Endothelial cell (in vitro differentiated cells): Measurements from ENCODE around the gene RUNDC3A. TPM values are rescaled to one million over a fixed set of nuclear protein-coding genes. Genes with fewer than 3 reads are reported as not detected.

ENCODE experiments used
- DNase-seq: peaks from one replicate; pipeline ENCODE4 v3.0.0; 2021; ENCODE audit warnings: low spot score
- H3K27ac Mint-ChIP-seq: one replicate; pipeline ENCODE4 v1.8.0; 2021; ENCODE audit warnings: mixed read lengths, inconsistent platforms; ENCODE audit not compliant: unreplicated experiment
- H3K27me3 Mint-ChIP-seq: one replicate; pipeline ENCODE4 v1.8.0; 2021; ENCODE audit warnings: mild to moderate bottlenecking, moderate library complexity, mixed read lengths, inconsistent platforms; ENCODE audit not compliant: unreplicated experiment
- H3K36me3 Mint-ChIP-seq: one replicate; pipeline ENCODE4 v1.8.0; 2021; ENCODE audit warnings: mild to moderate bottlenecking, low read depth, mixed read lengths, inconsistent platforms; ENCODE audit not compliant: unreplicated experiment
- H3K4me1 Mint-ChIP-seq: one replicate; pipeline ENCODE4 v1.8.0; 2021; ENCODE audit warnings: mild to moderate bottlenecking, mixed read lengths, inconsistent platforms; ENCODE audit not compliant: unreplicated experiment
- H3K4me3 Mint-ChIP-seq: one replicate; pipeline ENCODE4 v1.8.0; 2021; ENCODE audit warnings: mild to moderate bottlenecking, mixed read lengths, inconsistent platforms; ENCODE audit not compliant: unreplicated experiment
- H3K9me3 Mint-ChIP-seq: one replicate; pipeline ENCODE4 v1.8.0; 2021; ENCODE audit warnings: mixed read lengths, inconsistent platforms; ENCODE audit not compliant: unreplicated experiment
- total RNA-seq: library from RNA; stranded (reverse); fragmentation: NEBNext Ultra II Directional; extraction: Animal tissue kit (Norgen Biotek cat#: 25700); gene quantifications from one replicate; pipeline ENCODE4 v1.2.1, GENCODE V29; 2021; ENCODE audit not compliant: unreplicated experiment
- TF ChIP-seq, protein P1 (sequence below): fragments of 200-600 bp; sonication (generic); IDR thresholded peaks from one replicate; pipeline ENCODE4 v1.5.0; 2021; ENCODE audit warnings: antibody characterized with exemption; ENCODE audit not compliant: unreplicated experiment

The RUNDC3A gene
- total RNA-seq, 1 donor from 2014 or later: 0.82 TPM

DNA sequence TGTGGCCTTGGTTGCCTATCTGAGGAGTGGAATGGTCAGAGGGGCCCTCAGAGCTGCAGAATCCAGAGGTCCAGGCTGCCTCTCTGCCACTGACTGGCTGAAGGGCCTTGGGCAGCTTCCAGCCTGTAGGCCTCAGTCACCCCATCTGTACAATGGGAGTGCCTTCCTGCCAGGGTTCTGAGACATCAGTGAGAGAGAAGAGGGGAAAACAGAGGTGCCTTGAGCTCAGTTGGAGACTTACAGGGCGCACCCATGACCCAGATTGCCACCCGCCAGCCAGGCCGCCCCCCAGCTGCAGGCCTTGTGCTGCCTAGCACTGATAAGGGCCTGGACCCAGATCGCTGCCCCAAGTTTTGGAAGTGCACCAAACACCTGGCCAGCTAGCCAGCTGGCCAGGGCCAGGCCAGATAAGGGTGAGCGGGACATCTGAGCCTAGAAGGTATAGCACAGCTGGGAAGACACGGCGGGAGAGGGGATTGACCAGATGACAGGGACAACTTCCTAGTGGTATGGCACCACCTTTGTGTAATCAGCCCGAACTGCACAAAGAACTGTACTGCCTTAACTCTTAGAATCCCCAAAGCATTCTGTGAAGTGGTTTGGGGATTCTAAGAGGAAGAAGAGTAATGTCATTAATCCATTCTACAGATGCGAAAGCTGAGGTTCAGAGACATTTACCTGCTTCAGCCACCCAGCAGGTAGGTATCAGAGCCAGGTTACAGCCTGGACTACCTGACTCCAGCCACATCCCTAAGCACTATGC is 41.8 kb upstream of the RUNDC3A start:
- H3K9me3 Mint-ChIP-seq: no peaks in the 10 kb centered on the region
- peaks cover 4% of the 10 kb centered on the region for H3K4me1 Mint-ChIP-seq
- no peak for DNase-seq
- no peak overlapping the region for H3K4me3 Mint-ChIP-seq
- peaks cover 5% of the 10 kb centered on the region for H3K27me3 Mint-ChIP-seq
- TF ChIP-seq, protein P1, sequence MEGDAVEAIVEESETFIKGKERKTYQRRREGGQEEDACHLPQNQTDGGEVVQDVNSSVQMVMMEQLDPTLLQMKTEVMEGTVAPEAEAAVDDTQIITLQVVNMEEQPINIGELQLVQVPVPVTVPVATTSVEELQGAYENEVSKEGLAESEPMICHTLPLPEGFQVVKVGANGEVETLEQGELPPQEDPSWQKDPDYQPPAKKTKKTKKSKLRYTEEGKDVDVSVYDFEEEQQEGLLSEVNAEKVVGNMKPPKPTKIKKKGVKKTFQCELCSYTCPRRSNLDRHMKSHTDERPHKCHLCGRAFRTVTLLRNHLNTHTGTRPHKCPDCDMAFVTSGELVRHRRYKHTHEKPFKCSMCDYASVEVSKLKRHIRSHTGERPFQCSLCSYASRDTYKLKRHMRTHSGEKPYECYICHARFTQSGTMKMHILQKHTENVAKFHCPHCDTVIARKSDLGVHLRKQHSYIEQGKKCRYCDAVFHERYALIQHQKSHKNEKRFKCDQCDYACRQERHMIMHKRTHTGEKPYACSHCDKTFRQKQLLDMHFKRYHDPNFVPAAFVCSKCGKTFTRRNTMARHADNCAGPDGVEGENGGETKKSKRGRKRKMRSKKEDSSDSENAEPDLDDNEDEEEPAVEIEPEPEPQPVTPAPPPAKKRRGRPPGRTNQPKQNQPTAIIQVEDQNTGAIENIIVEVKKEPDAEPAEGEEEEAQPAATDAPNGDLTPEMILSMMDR: no peak
- no peaks in the 10 kb centered on the region for H3K36me3 Mint-ChIP-seq
- no peak overlapping the region for H3K27ac Mint-ChIP-seq

- Mint-ChIP-seq H3K4me3 (no peak overlapping the region), H3K9me3 (no peaks in the 10 kb centered on the region), H3K36me3 (no peaks in the 10 kb centered on the region), H3K4me1 (peaks cover 4% of the 10 kb centered on the region), H3K27ac (no peak overlapping the region), H3K27me3 (peaks cover 5% of the 10 kb centered on the region)
- DNase-seq: no peak
- TF ChIP-seq, protein P1: no peak
Measured at GRCh38 chr17:44267165-44267455, 41.3 kb upstream of the RUNDC3A start.

DNA sequence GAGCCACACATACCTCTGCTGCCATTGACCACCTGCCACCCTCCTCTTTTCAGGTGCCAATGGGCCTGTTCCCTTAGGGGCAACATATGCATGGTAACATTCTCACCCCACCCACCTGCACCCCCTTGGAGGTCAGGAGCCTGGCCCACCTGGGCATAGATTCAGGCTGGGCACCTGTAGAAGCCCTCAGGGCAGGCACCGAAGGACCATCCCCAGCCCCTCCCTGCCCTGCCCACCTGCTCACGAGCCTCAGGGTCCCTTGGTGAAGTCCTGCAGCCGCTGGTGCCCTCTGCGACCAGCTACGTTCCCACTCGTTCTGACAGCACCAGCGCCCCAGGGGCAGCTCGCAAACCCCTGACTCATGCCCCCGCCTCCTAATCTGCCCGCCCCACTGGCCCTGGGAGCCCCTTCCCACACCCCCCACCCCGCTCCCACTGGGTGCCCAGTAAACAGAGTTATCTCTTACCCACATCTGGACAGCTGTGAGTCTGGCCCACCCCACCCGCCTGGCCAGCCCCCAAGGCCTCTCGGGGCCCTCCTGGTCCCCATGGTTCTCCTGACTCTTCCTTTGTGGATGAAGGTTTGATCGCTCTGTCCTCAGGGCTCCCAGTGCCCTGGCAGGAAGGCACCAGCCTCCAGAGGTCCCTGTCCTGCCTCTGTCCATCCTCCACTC is 40.4 kb upstream of the RUNDC3A start, which contains the start of gene SLC4A1:
Gene SLC4A1 (minus strand): TSS at position 318 of the 673 bp plus-strand sequence. CDS start 5,269 bp downstream, outside the sequence.
- peaks cover 9% of the 10 kb centered on the region for H3K4me1 Mint-ChIP-seq
- H3K4me3 Mint-ChIP-seq: no peak within 1 kb of the TSS
- H3K27ac Mint-ChIP-seq: no peak within 1 kb of the TSS
- H3K36me3 Mint-ChIP-seq: no peaks in the 10 kb centered on the region
- no peaks in the 10 kb centered on the region for H3K9me3 Mint-ChIP-seq
- peaks cover 8% of the 10 kb centered on the region for H3K27me3 Mint-ChIP-seq
- TF ChIP-seq, protein P1: no peak
- DNase-seq: no peak

DNA sequence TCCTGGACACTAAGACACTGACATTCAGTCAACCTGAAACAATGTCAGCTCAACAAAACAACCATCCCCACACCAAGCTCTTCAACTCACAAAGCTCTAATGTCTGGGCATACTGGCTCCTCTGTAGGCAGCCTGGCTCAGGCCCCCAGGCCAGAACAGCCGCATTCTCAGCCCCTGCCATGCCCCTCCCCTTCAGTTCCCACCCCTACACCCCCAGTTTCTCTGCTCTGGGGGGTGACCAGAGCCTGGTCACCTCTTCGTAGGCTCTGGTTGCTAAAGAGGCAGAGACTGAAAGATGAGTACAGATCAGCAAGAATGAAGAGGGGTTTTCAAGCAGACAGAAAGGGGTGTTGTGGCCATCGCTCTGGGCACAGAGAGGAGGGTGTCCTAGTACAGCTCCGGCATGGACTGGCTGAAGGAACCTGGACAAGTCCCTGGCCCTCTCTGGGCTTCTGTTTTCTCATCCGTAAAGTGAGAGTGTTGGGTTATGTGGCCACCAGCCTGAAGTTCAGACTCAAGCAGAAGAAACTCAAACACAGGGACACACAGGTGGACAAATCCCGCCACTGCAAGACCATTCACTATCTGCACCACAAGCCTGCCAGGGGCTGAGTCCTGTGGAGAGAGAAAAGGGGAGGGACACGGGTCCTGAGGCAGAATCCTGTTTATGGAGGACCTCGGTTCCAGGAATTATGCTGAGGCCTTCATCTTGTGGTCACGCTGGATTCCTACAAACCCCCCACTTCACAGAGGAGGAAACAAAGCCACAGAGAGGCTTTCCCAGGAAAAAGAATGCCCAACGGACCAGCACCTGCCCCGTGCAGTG is 39.5 kb upstream of the RUNDC3A start:
- Mint-ChIP-seq H3K4me3 (no peak overlapping the region), H3K4me1 (peaks cover 4% of the 10 kb centered on the region), H3K27ac (no peak overlapping the region), H3K9me3 (no peaks in the 10 kb centered on the region), H3K36me3 (no peaks in the 10 kb centered on the region), H3K27me3 (peaks cover 5% of the 10 kb centered on the region)
- TF ChIP-seq, protein P1: no peak
- no peak for DNase-seq
